Tibial nerve (tissue), 4 donors: ENCODE results near the gene FABP3. TPM values are rescaled to one million over a fixed set of nuclear protein-coding genes. Genes with fewer than 3 reads are reported as not detected.
A peak's percentile ranks its signal among the peaks of the same experiment; 100 is the strongest.

Source experiments
- DNase-seq, 2 donors: peaks; one replicate each; pipeline ENCODE4 v3.0.0-alpha.2; 2019; ENCODE audit warnings: low spot score in 2 of 2
- H3K27ac ChIP-seq, 4 donors: fragments of 200-600 bp; sonication (generic) in 3 of 4; one replicate each; pipeline ENCODE4 v1.5.1; 2017 to 2019; ENCODE audit warnings: mild to moderate bottlenecking in 1 of 4
- H3K27me3 ChIP-seq, 2 donors: fragments of 200-600 bp; sonication (generic) in 1 of 2; one replicate each; pipeline versions ENCODE4 v1.5.1 to v1.6.0; 2017 to 2019
- H3K36me3 ChIP-seq, 3 donors: fragments of 200-600 bp; sonication (generic); one replicate each; pipeline ENCODE4 v1.5.1; 2018 to 2019
- H3K4me1 ChIP-seq, 4 donors: fragments of 200-600 bp; sonication (generic) in 3 of 4; one replicate each; pipeline ENCODE4 v1.5.1; 2017 to 2019
- H3K4me3 ChIP-seq, 4 donors: fragments of 200-600 bp; sonication (generic) in 3 of 4; one replicate each; pipeline ENCODE4 v1.5.1; 2017 to 2019; ENCODE audit warnings: mild to moderate bottlenecking in 1 of 4, moderate library complexity in 1 of 4
- H3K9me3 ChIP-seq, 4 donors: fragments of 200-600 bp; sonication (generic) in 3 of 4; one replicate each; pipeline ENCODE4 v1.5.1; 2017 to 2019
- EP300 ChIP-seq, 2 donors: sonication (generic); formaldehyde crosslinking; IDR thresholded peaks; one replicate each; pipeline ENCODE4 v1.6.1; 2017; ENCODE audit warnings: antibody characterized with exemption in 2 of 2, mild to moderate bottlenecking in 1 of 2
- POLR2A ChIP-seq, 2 donors: fragments of 450-650 bp; IDR thresholded peaks; one replicate each; pipeline ENCODE4 v1.6.1; 2017; ENCODE audit warnings: antibody characterized with exemption in 2 of 2, mild to moderate bottlenecking in 2 of 2, moderate library complexity in 2 of 2
- WGBS, 2 donors: methylation state at CpG; one replicate each; pipeline ENCODE4 v1.1.5; 2018; 5-methylcytosine and 5-hydroxymethylcytosine counted together
- total RNA-seq, 4 donors: library from RNA; depleted of rRNA; stranded (reverse); fragments of >200 nt; gene quantifications; one replicate each; pipeline ENCODE4 v1.1.0, GENCODE V29; 2016
- TF ChIP-seq, protein P1 (sequence below), 5 experiments: fragments of 200-600 bp in 3 of 5; fragments of 450-650 bp in 2 of 5; sonication (generic) in 3 of 5; IDR thresholded peaks; one replicate each; pipeline ENCODE4 v1.5.1; 2016 to 2019; ENCODE audit warnings: antibody characterized with exemption in 5 of 5, mild to moderate bottlenecking in 3 of 5, moderate library complexity in 2 of 5

Gene FABP3
- total RNA-seq, 4 donors from 2014 or later, result 0.98 to 8.1 (median 3.4) TPM

- no peaks in the 10 kb centered on the region for H3K9me3 ChIP-seq
- TF ChIP-seq, protein P1, sequence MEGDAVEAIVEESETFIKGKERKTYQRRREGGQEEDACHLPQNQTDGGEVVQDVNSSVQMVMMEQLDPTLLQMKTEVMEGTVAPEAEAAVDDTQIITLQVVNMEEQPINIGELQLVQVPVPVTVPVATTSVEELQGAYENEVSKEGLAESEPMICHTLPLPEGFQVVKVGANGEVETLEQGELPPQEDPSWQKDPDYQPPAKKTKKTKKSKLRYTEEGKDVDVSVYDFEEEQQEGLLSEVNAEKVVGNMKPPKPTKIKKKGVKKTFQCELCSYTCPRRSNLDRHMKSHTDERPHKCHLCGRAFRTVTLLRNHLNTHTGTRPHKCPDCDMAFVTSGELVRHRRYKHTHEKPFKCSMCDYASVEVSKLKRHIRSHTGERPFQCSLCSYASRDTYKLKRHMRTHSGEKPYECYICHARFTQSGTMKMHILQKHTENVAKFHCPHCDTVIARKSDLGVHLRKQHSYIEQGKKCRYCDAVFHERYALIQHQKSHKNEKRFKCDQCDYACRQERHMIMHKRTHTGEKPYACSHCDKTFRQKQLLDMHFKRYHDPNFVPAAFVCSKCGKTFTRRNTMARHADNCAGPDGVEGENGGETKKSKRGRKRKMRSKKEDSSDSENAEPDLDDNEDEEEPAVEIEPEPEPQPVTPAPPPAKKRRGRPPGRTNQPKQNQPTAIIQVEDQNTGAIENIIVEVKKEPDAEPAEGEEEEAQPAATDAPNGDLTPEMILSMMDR (IDR thresholded peaks at IDR 0.05), result peak; percentile 20 to 61 (median 49)
- no peak for TF ChIP-seq EP300 (IDR thresholded peaks at IDR 0.05)
Observed at GRCh38 chr1:31335007-31335406, 37.9 kb downstream of the FABP3 start.

DNA sequence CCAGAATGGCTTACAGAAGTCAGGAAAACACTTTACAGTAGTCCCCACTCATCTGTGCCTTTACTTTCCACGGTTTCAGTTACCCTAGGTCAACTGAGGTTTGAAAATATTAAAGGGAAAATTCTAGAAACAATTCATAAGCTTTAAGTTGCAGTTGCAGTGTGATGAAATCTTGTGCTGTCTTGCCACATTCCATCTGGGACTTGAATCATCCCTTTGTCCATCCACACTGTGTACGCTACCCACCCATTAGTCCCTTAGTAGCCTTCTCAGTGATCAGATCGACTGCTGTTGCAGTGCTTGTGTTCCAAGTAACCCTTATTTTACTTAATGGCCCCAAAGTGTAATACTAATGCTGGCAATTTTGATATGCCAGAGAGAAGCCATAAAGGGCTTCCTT is 45.5 kb downstream of the FABP3 start:
- Histone ChIP-seq H3K4me1 (peaks cover 0 to 9% (median 2%) of the 10 kb centered on the region in 4 donors), H3K36me3 (peaks cover 0 to 24% (median 0%) of the 10 kb centered on the region in 3 donors), H3K4me3 (no peak overlapping the region), H3K27me3 (no peaks in the 10 kb centered on the region), H3K27ac (peak overlapping the region in 2 of 4 donors; percentile 34 to 52), H3K9me3 (no peaks in the 10 kb centered on the region)
- TF ChIP-seq POLR2A (IDR thresholded peaks at IDR 0.05) (no peak), EP300 (IDR thresholded peaks at IDR 0.05) (no peak)
- TF ChIP-seq, protein P1 (IDR thresholded peaks at IDR 0.05), result no peak
- 32 to 38% methylated on average over 3 of the region's 3 CpGs for WGBS, 2 donors
- DNase-seq, result no peak

More at GRCh38 chr1:31335007-31335406, 37.9 kb downstream of the FABP3 start:
- no peaks in the 10 kb centered on the region for H3K27me3 ChIP-seq
- no peaks in the 10 kb centered on the region for H3K4me1 ChIP-seq
- peaks cover 0 to 27% (median 6%) of the 10 kb centered on the region in 3 donors for H3K36me3 ChIP-seq
- no peak overlapping the region for H3K4me3 ChIP-seq
- no peak overlapping the region for H3K27ac ChIP-seq
- DNase-seq, result no peak

DNA sequence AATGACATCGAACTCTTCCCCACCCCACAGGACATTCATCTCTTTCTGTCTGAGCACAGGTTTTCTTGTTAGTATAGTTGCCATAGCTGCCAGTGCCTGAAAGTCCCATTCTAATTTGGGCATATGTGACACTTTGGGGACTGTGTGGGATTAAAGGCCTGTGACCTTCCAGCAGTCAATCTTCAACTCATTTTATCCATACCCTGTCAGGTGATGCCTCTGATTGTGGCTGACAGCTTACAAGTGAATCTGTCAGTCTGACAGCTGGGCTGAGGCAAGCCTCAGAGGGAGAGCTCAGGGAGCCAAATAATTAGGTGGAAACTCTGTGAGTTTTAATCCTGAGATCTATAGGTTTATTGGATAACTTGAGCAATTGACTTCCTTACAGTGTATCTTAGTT is 46.4 kb downstream of the FABP3 start:
- Histone ChIP-seq H3K9me3 (no peaks in the 10 kb centered on the region), H3K4me1 (peaks cover 0 to 9% (median 2%) of the 10 kb centered on the region in 4 donors), H3K27me3 (no peaks in the 10 kb centered on the region), H3K27ac (no peak overlapping the region), H3K4me3 (no peak overlapping the region), H3K36me3 (peaks cover 0 to 29% (median 0%) of the 10 kb centered on the region in 3 donors)
- WGBS, 2 donors, result 96 to 97% methylated on average over 1 of the region's 1 CpG
- TF ChIP-seq EP300 (IDR thresholded peaks at IDR 0.05), result no peak
- no peak for TF ChIP-seq POLR2A (IDR thresholded peaks at IDR 0.05)
- TF ChIP-seq, protein P1 (IDR thresholded peaks at IDR 0.05), result no peak
- DNase-seq, result no peak

- WGBS, 2 donors, result 96 to 100% methylated on average over 2 to 3 of the region's 3 CpGs
- DNase-seq, result no peak
- Histone ChIP-seq H3K9me3 (no peaks in the 10 kb centered on the region), H3K4me3 (no peak overlapping the region), H3K27ac (no peak overlapping the region), H3K27me3 (no peaks in the 10 kb centered on the region), H3K36me3 (peaks cover 0 to 41% (median 0%) of the 10 kb centered on the region in 3 donors), H3K4me1 (peaks cover 0 to 9% (median 2%) of the 10 kb centered on the region in 4 donors)
- TF ChIP-seq EP300 (IDR thresholded peaks at IDR 0.05), result no peak
- TF ChIP-seq POLR2A (IDR thresholded peaks at IDR 0.05), result no peak
- TF ChIP-seq, protein P1 (IDR thresholded peaks at IDR 0.05), result no peak
Observed at GRCh38 chr1:31324992-31325391, 47.9 kb downstream of the FABP3 start.

GRCh38 chr1:31324093-31324492 is 48.8 kb downstream of the FABP3 start:
- no peaks in the 10 kb centered on the region for H3K9me3 ChIP-seq
- H3K4me1 ChIP-seq, result peaks cover 0 to 9% (median 2%) of the 10 kb centered on the region in 4 donors
- H3K4me3 ChIP-seq, result no peak overlapping the region
- no peak overlapping the region for H3K27ac ChIP-seq
- no peak for TF ChIP-seq EP300 (IDR thresholded peaks at IDR 0.05)
- TF ChIP-seq, protein P1 (IDR thresholded peaks at IDR 0.05), result no peak
- TF ChIP-seq POLR2A (IDR thresholded peaks at IDR 0.05), result no peak
- no peak for DNase-seq
- H3K27me3 ChIP-seq, result no peaks in the 10 kb centered on the region
- peaks cover 0 to 50% (median 0%) of the 10 kb centered on the region in 3 donors for H3K36me3 ChIP-seq
- WGBS, 2 donors, result 93 to 95% methylated on average over 3 to 4 of the region's 4 CpGs
